GM13976 (cell line): ENCODE results near the gene STEAP1B.

Experiments
- DNase-seq: peaks from one replicate; pipeline ENCODE4 v3.0.0; 2012; ENCODE audit warnings: low spot score
- CTCF ChIP-seq: IDR thresholded peaks from 2 replicates; pipeline ENCODE4 v1.5.1; 2012; ENCODE audit warnings: borderline replicate concordance, mild to moderate bottlenecking; ENCODE audit not compliant: insufficient read depth; ENCODE audit errors: extremely low read depth, missing control alignments, control extremely low read depth
- in situ Hi-C: fragments of 300-500 bp; cut with MboI; formaldehyde crosslinking; loops from one replicate; pipeline ENCODE4 v1.12.0; 2022; ENCODE audit warnings: low sequenced_read_pairs, mixed read lengths, inconsistent platforms; ENCODE audit not compliant: unreplicated experiment

Gene STEAP1B

DNA sequence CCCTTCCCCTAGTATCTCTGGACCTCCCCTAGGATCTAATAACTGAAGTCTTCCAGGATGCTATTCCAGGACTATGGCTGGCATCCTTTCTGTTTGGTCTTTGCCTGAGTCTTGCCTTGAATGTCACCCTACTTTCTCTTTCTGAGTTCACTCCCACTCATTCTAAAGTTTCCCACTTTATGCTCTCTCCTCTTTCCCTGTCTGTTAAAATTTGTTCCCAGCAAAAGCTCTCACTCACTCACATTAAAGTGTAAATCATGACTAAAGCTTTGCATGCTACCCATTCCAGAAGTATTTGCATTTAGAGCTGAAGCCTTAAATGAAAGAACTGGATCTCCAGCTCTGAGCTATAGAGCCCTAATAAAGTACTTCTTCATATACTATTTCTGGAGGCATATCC, 100.9 kb downstream of the STEAP1B start:
- DNase-seq = no peak
- TF ChIP-seq CTCF = no peak
- in situ Hi-C loops = no loop called here

DNA sequence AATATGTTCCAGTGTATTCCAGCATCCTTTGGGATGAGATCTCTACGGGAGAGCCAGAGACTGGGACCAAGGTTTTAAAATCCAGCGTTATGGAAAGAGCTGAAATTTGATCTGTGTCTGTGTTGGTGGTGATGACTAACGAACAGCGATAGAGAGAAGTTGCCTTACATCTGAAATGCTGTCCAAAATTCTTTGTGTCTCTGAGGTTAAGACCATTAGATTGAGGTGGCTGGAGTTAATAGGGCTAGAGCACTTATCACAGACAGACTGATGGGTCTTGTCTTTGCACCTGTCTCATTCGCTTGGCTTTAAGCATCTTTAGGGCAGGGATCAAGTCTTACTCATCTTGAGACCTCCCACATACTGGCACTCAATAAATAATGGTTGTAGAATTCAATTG, 102.0 kb downstream of the STEAP1B start:
- TF ChIP-seq CTCF = no peak
- in situ Hi-C loops = no loop called here
- no peak for DNase-seq

DNA sequence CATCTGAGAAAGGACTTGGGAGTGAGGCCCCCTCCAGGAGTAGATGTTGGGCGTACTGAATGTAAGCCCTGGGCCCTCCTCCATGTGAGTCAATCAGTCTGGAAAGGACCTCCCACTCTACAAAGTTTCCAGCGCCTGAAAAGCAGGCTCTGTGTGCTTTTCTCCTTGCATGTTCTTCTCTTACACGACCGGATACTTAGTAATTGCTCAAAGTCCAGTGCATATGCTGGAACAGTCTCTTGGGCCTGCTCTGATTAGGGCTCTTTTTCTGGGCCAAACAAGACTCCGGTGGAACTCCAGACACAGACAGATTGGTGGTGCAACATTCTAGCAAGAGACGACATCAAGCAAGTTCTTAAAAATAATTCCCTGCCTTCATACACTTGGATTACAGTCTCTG, 104.8 kb downstream of the STEAP1B start:
- no peak for TF ChIP-seq CTCF
- in situ Hi-C loops = no loop called here
- DNase-seq = no peak

DNA sequence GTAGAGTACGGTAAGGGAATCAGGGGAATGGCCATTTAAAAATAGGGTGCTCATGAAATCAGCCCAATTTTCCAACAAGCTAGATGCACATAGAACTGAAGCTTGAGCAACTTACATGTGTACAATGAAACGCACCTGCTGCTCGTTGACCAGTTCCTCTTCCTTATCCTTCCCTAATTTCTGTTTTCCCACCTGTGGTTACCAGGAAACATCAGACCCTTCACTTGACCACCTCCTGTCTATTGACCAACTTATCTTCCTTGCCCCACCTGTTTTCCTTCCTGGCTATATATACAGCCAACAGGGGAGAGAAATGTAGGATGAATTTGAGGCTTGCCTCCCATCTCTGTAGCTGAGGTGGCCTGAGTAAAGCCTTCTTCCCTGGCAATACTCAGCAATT, 105.2 kb downstream of the STEAP1B start:
- TF ChIP-seq CTCF = no peak
- in situ Hi-C loops = no loop called here
- no peak for DNase-seq

GRCh38 chr7:22393913-22394729, 105.9 kb downstream of the STEAP1B start:
- no peak for DNase-seq
- no peak for TF ChIP-seq CTCF
- in situ Hi-C loops = no loop called here

DNA sequence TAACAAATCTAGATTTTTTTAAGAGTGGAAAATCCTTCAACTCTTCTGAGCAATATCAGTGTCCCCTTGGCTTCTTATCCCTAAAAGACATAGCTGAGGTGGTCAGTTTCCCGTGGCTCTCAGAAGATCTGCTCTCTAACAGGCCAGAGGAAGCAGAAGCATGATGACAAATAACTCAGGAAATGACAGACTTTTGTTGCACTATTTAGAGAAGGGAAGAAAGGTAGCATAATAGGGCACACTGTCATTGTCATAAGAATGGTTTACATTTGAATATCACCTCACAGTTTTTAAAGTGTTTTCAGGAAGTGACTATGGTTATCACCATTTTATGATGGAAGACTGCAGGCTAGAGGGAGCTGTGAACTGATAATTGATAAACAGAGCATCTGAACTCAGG, 109.5 kb downstream of the STEAP1B start:
- no peak for TF ChIP-seq CTCF
- DNase-seq = no peak
- in situ Hi-C loops = no loop called here
